ENCODE results near the gene CCPG1.

Gene CCPG1

DNA sequence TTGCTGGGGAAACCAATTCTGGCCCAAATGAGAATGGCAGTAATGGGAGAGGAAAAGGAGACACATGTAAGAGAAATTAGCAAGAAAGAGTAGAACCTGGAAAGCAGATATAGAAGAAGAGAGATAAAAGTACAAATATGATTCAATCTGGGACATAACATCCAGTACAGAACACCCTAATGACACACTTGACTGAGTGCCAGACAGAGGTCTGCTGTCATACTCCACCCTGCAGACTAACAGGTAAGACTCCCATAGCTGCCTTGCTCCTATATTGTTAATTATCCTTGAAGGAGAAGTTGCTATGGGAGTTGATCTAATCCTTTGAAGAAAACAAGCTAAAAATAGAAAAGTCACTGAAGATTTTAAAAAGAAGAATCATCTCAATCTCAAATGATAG, 21.1 kb downstream of the CCPG1 start:
- DNase-seq: no peak

DNA sequence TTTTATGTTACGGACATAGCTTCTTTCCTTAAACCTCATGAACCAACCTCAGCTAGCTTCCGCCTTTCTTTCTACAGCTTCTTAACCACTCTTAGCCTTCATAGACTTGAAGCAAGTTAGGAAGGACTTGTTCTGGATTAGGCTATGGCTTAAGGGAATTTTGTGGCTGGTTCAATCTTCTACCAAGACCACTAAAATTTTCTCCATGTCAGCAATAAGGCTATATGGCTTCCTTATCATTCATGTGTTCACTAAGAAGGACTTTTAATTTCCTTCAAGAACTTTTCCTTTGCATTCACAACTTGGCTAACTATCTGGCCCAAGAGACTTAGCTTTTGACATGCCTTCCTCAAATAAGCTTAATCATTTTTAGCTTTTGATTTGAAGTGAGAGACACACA, 24.5 kb downstream of the CCPG1 start:
- no peak for DNase-seq

DNA sequence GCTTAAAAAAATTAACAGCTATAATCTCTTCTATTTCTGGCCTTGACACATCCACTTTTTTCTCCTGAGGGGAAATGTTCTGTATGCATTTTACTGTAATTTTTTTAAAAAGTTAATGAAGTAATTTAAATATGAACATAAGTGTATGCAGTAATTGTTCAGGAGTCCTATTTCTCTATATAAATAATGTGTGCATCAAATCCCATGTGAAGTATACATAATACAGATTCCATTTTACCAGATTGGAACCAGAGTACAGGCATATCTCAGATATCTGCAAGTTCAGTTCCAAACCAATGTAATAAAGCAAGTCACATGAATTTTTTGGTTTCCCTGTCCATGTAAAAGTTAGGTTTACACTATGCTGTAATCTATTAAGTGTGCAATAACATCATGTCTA, 26.6 kb downstream of the CCPG1 start:
- DNase-seq: no peak

DNA sequence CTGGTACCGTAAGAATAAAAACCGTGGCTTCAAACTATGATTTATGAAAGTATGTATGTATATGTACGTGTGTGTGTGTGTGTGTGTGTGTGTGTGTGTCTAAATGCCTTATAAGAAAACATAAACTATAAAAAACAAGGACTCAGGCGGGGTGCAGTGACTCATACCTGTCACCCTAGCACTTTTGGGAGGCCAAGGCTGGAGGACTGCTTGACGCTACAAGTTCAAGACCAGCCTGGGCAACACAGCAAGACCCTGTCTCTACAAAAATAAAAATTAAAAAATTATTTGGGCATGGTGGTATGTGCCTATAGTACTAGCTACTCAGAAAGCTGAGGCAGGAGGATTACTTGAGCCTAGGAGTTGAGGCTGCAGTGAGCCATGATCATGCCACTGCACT, 29.1 kb downstream of the CCPG1 start:
- no peak for DNase-seq

DNA sequence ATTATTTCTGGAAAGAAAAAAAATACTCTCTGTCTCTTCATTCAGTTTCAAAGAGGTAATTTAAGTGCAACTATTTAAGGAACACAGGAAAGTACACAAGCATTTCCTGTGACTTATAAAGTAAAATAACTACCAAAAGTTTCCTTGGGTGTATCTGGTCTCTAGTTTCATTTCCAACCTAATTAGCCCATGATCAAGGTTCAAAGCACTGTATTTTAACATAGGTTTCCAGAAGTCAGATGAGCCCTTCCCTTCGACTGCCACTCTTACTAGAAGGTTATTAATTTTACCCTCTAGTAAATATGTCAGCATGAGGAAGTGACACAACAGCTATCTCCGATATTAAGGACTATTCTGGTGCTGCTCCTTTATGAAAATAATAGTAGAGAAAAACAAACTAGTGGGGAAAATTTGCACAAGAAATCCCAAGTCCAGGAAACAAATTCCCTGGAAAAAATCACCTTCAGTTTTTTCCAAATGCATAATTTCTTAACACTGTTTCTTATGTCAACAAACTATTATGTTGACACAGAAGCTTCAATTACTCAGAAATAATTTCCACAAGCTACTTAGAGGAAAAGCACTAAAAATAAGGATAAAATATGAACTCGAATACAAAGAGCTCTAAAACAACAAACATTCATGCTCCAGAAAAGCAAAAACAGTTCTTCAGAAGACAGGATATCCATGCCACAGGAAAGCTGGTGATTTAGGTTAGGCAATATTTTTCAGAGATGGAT, 35.3 kb downstream of the CCPG1 start:
- no peak for DNase-seq

DNA sequence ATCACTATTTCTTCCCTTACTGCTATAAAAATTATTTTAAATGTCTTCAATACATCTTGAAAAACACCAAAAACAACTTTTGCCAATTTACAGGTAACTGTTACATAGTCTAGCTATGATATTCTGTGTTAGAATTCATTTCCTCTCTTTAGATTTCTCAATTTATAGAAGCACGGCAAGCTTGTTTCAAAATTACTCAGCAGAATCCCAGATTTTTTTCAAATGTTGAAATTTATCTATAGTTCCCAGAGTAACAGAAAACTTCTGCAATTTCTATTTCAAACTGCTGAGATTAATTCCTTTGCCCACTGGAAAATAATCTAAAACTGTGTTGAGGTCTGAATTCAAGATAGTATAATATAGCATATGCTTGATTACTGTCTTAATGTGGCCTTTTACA, 41.2 kb downstream of the CCPG1 start:
- DNase-seq: no peak

DNA sequence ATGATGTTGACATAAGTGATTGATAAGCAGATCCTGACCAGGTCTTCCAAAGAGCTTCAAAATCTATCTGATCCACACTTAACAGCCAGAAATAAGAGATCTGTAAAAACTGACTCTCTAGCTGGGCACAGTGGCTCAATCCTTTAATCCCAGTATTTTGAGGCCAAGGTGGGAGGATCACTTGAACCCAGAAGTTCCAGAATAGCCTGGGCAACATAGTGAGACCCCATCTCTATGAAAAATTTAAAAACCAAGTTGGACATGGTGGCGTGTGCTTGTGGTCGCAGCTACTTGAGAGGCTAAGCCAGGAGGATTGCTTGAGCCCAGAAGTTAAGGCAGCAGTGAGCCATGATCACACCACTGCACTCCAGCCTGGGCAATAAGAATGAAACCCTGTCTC, 45.5 kb downstream of the CCPG1 start:
- DNase-seq: no peak

DNA sequence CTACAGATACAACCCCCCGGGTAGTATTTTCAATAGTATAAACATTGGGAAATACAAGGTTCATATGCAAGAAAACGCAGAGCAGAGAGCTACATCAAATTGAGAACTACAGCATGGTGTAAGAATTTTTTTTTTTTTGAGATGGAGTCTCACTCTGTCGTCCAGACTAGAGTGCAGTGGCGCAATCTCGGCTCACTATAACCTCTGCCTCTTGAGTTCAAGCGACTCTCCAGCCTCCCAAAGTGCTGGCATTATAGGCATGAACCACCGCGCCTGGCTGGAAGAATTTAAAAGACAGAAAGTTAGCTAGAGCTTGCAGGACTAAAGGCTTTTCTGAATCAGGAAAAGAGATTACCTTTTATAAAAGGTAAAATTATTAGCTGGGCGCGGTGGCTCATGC, 47.1 kb downstream of the CCPG1 start:
- no peak for DNase-seq

DNA sequence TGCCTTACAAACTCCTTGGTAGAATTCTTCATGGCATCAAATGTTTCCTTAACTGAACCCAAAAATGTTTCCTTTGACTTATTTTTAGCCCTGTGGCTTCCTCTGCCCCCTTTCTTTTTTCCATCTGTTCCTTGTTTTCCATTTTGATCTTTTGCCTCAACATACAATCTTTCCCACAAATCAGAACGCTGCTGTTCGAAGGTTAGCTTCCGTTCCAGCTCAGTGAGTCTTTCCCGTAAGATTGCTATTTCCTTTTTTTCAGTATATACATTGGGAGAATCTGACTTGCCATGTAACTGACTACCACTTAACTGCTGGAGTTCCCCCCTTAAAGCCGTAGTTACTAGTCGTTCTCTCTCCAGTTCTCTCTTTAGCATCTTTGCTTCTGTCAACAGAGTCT, 47.9 kb downstream of the CCPG1 start:
- no peak for DNase-seq

DNA sequence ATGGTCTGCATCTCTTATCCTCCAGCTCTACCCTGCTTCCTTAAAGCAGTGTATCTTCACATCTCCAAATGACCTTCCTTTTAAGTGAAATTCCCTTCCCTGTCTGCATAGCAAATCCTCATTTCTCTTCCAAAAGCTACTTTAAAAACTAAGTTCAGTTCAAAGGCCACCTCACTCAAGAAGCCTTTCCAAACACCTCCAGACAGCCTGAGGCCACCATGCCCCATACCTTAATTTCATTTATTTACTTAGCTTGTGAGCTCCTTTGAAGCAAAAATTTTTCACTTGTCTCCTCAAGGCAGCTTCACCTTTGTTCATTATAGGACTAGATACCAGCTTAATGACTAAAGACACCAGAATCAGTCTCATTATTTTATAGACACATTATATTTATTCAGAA, 49.7 kb downstream of the CCPG1 start:
- DNase-seq: no peak

DNA sequence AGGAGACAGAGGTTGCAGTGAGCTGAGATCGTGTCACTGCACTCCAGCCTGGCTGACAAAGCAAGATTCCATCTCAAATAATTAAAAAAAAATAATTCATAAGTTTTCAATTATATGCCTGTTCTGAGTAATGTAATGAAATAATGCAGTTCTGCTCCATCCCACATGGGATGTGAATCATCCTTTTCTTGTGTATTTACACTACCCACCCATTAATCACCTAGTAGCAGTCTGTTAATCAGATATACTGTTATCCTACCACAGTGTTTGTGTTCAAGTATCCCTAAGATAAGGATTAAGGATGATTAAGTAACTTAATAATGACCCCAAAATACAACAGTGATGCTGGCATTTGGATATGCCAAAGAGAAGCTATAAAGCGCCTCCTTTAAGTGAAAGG, 50.4 kb downstream of the CCPG1 start:
- DNase-seq: no peak

DNA sequence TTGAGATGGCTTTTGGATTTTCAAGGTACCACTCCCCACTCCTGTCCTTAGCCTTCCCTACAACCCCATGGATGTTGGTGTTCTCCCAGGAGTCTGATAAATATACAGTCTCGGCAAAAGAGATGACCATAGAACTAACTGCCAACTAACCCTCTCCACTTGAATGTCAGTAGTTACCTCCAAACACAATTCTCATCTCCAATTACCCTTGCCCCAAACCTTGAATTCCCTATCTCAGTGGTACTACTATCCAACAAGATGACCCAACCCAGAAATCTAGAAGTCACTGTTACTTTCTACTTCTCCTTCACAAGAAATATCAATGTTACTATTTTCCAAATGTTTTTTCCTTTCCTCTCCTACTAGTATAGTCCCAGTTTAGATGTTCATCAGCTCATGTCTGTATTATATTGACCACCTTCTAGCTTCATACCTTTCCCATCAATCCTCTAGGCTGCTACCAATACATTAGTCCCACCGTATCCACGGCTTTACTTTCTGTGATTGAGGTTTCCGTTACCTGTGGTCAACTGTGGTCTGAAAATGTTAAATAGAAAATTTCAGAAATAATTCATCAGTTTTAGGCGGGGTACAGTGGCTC, 51.1 kb downstream of the CCPG1 start:
- no peak for DNase-seq

DNA sequence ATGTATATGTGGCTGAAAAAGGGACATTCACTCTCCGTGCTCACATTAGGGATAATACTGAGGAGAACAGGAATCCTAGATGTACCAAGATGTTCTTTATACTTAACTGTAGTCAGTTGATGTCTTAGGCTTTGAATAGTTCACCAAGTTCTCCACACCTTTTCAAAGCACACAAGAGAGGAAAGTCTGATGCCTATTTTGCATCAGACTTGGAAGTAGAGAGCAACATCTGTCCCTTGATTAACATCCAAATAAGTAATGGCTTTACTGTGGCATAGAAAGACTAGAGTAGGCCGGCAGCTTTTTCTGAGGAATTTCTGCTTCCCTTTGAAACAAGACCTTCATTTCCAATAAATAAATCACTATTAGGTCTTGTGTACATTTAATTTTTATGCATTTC, 55.1 kb downstream of the CCPG1 start:
- no peak for DNase-seq

DNA sequence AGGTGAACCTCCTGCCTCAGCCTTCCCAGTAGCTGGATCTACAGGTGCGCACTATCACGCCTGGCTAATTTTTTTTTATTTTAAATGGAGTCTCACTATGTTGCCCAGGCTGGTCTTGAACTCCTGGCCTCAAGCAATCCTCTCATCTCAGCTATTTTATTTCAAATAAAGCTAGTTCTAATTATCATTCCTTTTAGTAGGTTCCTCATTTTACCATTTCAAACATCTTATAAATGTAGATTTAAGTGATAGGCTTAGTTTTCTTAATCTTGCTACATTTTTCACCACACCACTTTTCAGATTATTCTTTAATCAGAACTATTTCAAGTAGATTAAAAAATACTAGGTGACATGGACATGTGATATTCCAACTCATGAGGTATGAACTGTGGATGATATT, 58.9 kb downstream of the CCPG1 start:
- DNase-seq: no peak

DNA sequence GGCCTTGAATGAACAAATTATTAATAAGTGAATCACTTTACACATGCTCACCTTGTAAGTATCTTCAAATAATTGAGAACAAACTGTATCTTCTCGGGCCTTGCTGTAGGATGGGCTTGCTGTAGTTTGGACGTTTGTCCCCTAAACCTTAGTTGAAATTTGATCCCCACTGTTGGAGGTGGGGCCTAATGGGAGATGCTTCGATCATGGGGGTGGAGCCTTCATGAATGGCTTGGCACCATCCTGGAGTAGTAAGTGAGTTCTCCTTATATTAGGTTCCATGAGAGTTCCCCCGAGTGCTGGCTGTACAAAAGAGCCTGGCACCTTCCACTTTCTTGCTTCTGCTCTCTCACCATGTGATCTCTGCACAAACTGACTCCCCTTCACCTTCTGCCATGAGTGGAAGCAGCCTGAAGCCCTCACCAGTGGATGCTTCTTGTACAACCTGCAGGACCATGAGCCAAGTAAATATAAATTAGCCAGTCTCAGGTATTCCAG, 59.8 kb downstream of the CCPG1 start:
- DNase-seq: no peak

DNA sequence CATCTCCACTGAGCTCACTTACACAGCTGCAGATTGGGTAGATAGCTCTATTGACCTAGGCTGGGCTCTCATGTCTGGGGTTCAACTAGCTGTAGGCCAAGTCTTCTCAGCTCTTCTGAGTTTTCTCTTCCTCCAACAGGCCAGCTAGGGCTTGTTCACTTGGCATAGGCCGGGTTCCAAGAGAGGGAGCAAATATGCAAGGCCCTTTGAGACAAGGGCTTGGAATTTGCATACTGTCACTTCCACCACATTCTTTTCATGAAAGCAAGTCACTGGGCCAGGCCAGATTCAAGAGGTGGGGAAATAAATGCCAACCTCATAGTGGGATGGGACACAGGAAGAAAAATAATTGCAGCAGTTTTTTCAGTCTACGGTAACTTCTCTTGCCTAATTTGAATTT, 64.0 kb downstream of the CCPG1 start:
- DNase-seq: no peak

DNA sequence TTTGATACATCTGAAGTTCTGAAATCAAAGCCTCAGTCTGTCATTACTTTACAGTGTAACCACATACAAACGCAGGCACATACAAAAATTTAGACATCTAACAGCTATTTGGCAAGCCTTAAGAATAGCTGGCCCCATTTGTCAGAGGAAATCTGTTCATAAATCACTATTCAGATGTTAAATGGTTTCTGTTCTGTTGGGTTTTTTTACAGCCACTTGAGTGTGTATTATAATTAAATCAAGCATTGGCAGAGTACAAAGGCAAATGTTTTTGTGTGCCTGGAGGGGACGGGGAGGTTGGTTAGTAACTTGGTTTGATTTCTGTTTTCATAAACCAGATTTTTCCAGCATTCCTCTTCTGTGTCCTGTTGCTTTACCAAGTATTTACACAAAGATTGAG, 65.0 kb downstream of the CCPG1 start:
- no peak for DNase-seq

DNA sequence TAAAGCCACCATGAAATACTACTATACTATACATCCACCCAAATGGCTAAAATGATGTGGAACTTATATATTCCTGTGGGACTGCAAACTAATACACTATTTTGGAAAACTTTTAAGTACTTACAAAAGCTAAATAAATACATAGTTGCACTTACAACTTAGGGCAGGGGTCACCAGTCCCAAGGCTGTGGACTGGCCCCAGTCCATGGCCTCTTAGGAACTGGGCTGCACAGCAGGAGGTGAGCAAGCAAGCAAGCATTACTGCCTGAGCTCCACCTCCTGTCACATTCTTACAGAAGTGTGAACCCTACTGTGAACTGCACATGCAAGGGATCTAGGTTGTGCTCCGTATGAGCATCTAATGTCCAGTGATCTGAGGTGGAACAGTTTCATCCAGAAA, 71.0 kb downstream of the CCPG1 start:
- no peak for DNase-seq

DNA sequence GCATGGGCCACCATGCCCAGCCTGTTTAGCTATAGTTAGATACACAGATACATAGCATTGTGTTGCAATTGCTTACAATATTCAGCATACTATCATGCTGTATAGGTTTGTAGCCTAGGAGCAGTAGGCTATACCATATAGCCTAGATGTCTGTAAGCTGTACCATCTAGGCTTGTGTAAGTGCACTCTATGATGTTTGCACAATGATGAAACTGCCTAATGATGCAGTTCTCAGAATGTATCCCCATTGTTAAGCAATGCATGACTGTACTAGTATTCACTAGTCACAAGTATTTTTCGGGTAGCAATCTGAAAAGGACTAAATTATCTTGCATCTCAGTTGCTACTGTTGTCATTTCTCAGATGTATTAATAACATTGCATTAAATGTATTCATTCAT, 73.2 kb downstream of the CCPG1 start:
- DNase-seq: no peak

DNA sequence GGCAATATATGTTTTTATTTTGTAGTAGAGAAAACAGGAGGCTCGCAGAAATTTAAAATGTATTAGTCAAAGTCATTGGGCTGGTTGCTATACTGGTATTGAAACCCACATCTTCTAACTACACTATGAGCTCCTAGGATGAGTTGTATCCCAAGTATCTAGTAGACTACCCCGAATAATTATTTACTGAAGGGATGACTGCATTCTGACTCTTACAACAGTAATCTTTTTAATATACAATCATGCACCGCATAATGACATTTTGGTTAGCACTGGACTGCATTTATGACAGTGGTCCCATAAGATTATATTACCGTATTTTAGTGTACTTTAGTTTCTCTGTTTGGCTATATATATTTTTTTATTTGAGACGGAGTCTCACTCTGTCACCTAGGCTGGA, 73.8 kb downstream of the CCPG1 start:
- no peak for DNase-seq

DNA sequence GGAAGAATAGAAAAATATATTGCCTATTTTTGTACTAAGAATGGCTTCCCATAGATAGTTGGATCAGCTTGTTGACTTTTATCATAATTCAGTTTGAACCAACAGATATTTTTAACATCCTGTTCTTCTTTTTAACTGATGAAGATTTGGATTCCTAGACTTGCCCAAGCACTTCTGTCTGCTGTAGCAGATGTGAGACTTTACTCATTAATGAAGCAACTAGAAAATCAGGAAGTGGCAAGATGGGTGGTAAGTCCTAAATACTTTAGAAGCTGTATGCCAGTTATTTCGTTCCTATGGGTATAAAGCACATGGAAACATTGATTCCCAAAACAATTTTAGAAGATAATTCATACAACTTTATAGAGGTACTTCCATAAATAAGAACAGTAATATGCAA, 80.8 kb downstream of the CCPG1 start:
- DNase-seq: no peak

DNA sequence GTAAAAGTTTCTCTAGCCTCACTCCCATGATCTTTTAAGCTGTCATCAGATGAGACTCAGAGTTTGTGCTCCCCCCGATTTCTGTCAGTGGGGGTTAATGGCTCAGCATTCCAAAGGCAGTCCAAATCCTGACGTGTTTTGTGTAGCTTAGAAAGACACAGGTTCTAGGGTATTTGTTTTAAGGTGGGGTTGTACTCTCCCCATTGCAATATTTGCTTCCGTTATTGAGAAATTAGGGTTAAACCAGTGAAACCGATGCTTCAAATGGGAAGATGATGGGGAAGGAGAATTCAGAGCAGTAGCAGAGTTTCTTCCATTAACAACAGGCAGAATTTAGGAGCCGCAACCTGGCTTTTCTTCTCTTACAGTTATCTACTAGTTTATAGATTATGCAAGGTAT, 85.7 kb downstream of the CCPG1 start:
- DNase-seq: no peak

DNA sequence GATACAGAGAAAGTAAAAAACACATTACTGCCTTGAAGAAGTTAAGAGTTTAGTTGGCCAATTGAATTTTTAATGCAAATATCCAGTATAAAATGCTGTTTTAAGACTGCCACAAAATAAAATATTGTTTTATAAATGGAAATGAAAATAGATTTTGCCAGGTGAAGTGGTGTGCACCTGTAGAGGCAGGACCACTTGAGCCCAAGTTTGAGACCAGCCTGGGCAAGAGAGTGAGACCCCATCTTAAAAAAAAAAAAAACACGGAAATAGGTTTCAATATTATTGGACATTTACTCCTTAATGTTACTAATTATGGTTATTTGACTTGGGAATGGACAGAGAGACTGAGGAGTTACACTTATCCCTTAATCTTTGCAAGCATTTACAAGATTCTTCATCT, 87.2 kb downstream of the CCPG1 start:
- DNase-seq: no peak

DNA sequence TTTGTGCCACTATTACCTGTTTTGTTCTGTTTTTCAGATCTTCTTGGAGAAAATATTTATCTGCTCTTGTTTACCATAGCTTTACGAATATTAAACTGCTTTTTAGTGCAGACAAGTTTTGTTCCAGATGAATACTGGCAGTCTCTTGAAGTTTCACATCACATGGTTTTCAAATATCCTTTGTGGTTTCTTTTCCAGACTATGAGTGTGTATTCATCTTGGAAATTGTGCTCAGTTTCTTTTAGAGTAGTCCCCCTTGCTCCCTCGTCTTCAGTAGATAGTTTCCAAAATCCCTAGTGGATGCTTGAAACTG, 88.0 kb downstream of the CCPG1 start:
- DNase-seq: no peak
